IPS-NIHi7 (cell line): ENCODE measurements around the gene PARVB.

ENCODE experiments used
- DNase-seq: peaks from one replicate; pipeline ENCODE4 v3.0.0; 2012; ENCODE audit warnings: mixed read lengths; ENCODE audit errors: extremely low spot score

Gene PARVB

GRCh38 chr22:44133901-44134571, 109.9 kb downstream of the PARVB start:
- no peak for DNase-seq

DNA sequence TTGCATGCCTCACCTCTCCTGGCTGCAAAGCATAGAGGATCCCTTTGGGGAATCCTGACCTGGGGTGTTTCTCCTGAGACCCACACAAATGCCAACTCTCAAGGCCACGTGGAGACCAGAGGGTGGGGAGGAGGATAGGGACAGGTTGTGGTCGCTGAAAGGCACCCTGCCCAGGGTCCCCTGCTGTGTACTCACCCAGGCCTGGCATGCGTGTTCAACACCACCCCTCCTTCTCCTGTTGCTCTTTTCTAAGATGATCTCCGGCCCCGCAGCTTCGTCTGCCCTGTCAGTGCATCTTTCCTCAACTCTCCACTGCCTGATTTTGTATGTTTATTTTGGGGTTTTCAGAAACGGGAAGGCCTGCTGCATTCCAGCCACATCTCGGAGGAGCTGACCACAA, 112.0 kb downstream of the PARVB start:
- DNase-seq = no peak

- no peak for DNase-seq
Observed at GRCh38 chr22:44136786-44137185, 112.7 kb downstream of the PARVB start.

GRCh38 chr22:44137415-44137814, 113.3 kb downstream of the PARVB start:
- DNase-seq = no peak

GRCh38 chr22:44139773-44140172, 115.7 kb downstream of the PARVB start:
- no peak for DNase-seq

DNA sequence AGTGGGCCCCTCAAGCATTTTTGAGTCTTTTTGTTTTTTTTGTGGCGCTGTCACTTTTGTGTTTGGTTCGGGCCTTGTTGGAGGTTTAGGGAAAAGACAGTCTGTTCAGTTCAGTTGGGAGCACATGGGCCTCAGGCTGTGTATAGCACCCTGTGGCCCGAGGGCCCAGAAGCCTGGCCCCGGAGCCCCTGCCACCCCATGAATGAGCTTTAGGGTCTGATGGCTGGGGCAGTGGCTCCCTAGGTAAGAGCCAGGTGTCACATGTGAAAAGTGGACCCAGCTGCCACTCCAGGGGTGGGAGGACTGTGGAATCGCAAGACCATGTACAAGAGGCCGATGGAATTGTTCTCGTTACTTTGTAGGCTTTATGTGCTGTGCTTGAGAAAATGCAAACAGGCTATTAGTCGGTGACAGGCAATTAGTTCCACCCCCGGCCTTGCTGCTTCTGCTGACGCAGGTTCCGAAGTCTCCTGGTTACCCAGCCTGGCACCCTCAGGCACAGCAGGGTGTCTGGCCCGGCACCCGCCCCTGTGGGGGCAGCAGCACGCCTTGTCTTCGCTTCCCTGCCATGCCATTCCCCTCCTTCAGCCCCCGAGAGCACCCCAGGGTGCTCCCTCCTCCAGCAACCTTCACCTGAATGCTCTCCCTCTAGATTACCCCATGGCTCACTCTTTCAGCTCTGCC, 118.5 kb downstream of the PARVB start:
- no peak for DNase-seq

DNA sequence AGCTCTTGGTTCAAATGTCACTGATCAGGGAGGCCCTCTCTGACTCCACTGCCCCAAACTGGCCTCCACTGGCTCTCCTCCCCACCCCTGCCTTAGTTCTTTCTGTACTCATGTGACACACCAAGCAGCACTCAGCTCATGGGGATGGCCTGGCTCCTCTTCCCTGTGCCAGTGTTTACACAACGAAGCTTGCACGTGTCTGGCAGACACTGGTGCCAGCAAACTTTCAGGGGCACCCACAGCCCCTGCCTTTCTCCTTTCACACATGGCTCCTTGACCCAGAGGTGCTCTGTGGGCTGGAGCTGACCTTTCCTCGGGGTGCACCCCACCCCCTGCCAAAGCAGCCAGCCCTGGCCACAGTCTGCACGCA, 119.0 kb downstream of the PARVB start:
- no peak for DNase-seq

DNA sequence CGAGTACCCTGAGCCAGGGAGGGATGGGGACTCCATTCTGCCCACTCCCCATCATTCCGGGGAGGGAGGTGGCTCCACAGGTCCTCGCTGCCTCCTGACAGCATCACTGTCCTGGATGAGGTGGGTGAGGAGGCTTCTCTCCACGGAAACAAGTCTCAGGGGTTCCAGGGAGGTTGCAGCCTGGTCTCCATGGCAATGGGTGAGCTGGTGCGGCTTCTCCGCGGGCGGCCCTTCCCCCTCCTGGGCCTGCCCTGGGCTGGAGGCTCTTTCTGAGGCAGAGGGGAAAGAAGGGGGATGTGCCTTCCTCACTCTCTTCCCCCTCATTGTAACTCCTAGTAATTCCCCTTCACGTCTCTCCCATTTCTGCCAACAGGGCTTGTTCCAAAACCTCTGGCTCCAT, 119.5 kb downstream of the PARVB start:
- DNase-seq = peak; percentile 42

DNA sequence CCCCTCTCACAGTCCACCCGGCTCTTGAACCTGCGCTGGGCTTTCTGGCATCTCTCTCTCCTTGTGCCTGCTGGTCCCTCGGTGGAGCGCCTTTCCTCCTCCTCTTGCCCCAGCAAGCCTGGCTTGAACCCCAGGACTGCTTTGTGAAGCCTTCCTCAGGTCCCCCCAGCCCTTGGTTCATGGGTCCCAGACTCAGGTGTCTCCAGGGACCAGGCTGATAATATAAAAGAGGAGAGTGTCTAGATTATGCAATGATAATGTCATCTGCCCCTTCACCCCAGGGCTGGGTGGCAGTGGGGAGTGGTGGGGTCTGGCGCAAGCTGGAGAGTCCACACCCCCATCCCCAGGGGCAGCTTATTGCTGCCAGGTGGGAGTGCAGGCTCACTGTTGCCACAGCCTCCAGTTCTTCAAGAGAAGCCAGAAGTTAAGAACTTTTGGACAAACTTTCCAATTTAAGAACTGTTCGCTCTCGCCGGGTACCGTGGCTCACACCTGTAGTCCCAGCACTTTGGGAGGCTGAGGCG, 120.0 kb downstream of the PARVB start:
- no peak for DNase-seq

GRCh38 chr22:44145544-44145943, 121.4 kb downstream of the PARVB start:
- DNase-seq = no peak

GRCh38 chr22:44146088-44146861, 122.2 kb downstream of the PARVB start:
- peak; percentile 66 for DNase-seq

DNA sequence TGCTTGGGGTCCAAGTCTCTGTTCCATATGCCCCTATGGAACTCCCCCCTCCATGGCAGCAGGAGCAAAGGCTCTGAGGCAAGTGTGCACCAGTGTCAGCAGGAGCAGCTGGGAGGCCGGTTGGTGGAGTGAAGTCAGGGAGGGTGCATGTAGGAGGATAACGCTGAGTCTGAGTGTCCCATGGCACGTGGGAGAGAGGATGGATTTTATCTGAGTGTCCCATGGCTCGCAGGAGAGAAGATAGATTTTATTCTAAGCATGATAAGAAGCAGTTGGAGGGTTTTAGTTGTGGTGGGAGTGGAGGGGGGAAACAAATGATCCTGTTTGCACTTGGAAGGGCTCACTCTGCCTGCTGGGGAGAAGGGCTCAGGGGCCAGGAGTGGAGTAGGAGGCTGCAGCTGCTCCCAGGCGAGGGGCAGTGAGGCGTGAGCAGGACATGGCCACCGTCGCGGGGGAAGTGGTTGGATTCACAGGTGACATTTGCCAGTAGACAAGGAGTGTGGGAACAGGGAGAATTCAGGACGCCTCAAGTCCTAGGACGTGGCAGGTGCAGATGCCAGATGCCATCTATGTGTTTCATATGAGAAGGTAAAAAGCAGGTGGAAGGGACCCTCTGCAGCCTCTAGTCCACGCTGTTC, 123.0 kb downstream of the PARVB start:
- no peak for DNase-seq

GRCh38 chr22:44147821-44148574, 123.9 kb downstream of the PARVB start:
- DNase-seq = peak; percentile 85

- DNase-seq = no peak
Observed at GRCh38 chr22:44151676-44152075, 127.6 kb downstream of the PARVB start.

DNA sequence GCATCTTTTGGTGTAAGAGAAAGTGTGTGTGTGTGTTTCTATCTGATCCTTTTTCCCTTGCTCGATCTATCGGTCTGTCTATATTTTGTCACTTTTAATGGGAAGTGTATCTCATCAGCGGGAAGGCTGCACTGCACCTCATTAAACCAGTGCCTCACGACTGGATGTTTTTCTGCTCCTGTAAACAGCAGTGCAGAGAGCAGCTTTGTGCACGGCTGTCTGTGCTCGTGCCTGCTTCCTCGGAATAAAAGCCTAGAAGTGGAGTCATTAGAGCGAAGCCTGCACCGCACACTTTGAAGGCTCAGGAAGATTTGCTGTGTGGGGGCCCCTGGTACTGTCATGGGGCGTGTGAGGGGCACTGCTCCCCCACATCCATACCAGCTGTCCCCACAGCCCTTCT, 129.6 kb downstream of the PARVB start:
- no peak for DNase-seq

- no peak for DNase-seq
Observed at GRCh38 chr22:44154436-44154942, 130.4 kb downstream of the PARVB start.

GRCh38 chr22:44155115-44155514, 131.0 kb downstream of the PARVB start:
- DNase-seq = no peak

- DNase-seq = no peak
Observed at GRCh38 chr22:44157916-44158618, 134.0 kb downstream of the PARVB start.

- no peak for DNase-seq
Observed at GRCh38 chr22:44158816-44159215, 134.7 kb downstream of the PARVB start.

DNA sequence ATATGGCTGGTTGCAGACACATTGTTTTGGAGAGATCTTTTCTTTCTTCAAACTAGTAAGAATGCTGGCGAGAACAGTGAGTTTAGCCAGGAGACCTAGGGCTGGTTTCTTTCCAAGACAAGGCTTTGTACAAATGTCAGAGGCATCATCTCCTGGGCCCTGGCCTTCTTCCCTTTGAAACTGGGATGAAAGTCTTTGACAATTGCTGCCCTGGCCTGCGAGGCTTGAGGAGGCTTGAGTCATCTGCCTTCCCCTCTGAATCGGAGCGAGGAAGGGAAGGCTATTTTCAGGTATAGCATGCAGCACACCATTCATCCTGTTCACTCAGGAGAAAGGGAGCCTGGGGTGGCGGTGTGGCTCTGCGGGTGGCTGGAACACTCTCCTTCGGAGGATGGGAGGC, 135.1 kb downstream of the PARVB start:
- DNase-seq = no peak

DNA sequence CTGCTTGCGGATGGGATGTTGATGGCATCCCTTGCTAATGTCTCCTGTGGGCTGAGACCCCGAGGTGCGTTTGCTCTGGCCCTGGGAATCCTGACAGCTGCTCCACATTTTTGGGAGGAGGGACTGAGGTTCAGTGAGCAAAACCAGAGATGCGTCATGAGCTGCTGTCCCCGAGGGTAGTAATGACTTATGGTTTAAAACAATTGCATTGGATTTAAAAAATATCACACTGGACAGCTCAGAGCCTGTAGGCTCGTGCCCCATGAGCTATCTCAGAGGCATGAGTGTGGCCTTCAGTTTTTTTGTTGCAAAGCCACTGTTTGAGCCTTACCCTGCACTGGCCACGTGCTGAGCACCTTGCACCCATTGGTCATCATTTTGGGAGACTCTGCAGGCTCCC, 135.7 kb downstream of the PARVB start:
- DNase-seq = no peak
